ENCODE data around the gene SAMD3. TPM values are rescaled to one million over a fixed set of nuclear protein-coding genes. Genes with fewer than 3 reads are reported as not detected.

The SAMD3 gene
- total and polyA plus RNA-seq, 2 experiments from 2014 or later = 3.8 to 4.9 TPM

GRCh38 chr6:130105996-130106704 lies 116.6 kb downstream of the SAMD3 start:
- Histone ChIP-seq H3K4me3 (no peak overlapping the region), H3K4me2 (no peak overlapping the region), H3K4me1 (ENCODE audit: insufficient read depth) (no peaks in the 10 kb centered on the region), H3F3A (replicated peaks; ENCODE audit: low read depth) (no peaks in the 10 kb centered on the region), H3K27ac (ENCODE audit: low read depth) (no peak overlapping the region), H2AFZ (no peak overlapping the region), H3K27me3 (ENCODE audit: insufficient read depth) (no peaks in the 10 kb centered on the region), H4K20me1 (replicated peaks; ENCODE audit: insufficient read depth) (no peaks in the 10 kb centered on the region), H3K9me2 (ENCODE audit: insufficient read depth) (no peaks in the 10 kb centered on the region), H3K79me2 (replicated peaks; ENCODE audit: insufficient read depth) (no peaks in the 10 kb centered on the region), H3K36me3 (ENCODE audit: insufficient read depth) (no peaks in the 10 kb centered on the region)
- H3K27me3 Mint-ChIP-seq (ENCODE audit: insufficient read depth, low read depth, poor library complexity) = peaks cover 1% of the 10 kb centered on the region
- ATAC-seq = no peak
- H3K27ac Mint-ChIP-seq = no peak overlapping the region
- H3K9me3 Mint-ChIP-seq = no peaks in the 10 kb centered on the region
- no peak overlapping the region for H3K4me3 Mint-ChIP-seq
- TF ChIP-seq ZNF462 (CRISPR knock-in tag; IDR thresholded peaks at IDR 0.05) = no peak
- TF ChIP-seq, protein P1, sequence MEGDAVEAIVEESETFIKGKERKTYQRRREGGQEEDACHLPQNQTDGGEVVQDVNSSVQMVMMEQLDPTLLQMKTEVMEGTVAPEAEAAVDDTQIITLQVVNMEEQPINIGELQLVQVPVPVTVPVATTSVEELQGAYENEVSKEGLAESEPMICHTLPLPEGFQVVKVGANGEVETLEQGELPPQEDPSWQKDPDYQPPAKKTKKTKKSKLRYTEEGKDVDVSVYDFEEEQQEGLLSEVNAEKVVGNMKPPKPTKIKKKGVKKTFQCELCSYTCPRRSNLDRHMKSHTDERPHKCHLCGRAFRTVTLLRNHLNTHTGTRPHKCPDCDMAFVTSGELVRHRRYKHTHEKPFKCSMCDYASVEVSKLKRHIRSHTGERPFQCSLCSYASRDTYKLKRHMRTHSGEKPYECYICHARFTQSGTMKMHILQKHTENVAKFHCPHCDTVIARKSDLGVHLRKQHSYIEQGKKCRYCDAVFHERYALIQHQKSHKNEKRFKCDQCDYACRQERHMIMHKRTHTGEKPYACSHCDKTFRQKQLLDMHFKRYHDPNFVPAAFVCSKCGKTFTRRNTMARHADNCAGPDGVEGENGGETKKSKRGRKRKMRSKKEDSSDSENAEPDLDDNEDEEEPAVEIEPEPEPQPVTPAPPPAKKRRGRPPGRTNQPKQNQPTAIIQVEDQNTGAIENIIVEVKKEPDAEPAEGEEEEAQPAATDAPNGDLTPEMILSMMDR (conservative IDR thresholded peaks at IDR 0.05; ENCODE audit: low read depth in 2 of 2) = no peak
- TF ChIP-seq EZH2 (IDR thresholded peaks at IDR 0.05; ENCODE audit: low read depth, unreplicated experiment) = no peak
- TF ChIP-seq JUNB (IDR thresholded peaks at IDR 0.05; ENCODE audit: unreplicated experiment) = no peak
- no peak for TF ChIP-seq EZH2phosphoT487 (IDR thresholded peaks at IDR 0.05; ENCODE audit: unreplicated experiment)
- no peak for TF ChIP-seq STAT1 (IDR thresholded peaks at IDR 0.05; ENCODE audit: unreplicated experiment)
- TF ChIP-seq, protein P2, sequence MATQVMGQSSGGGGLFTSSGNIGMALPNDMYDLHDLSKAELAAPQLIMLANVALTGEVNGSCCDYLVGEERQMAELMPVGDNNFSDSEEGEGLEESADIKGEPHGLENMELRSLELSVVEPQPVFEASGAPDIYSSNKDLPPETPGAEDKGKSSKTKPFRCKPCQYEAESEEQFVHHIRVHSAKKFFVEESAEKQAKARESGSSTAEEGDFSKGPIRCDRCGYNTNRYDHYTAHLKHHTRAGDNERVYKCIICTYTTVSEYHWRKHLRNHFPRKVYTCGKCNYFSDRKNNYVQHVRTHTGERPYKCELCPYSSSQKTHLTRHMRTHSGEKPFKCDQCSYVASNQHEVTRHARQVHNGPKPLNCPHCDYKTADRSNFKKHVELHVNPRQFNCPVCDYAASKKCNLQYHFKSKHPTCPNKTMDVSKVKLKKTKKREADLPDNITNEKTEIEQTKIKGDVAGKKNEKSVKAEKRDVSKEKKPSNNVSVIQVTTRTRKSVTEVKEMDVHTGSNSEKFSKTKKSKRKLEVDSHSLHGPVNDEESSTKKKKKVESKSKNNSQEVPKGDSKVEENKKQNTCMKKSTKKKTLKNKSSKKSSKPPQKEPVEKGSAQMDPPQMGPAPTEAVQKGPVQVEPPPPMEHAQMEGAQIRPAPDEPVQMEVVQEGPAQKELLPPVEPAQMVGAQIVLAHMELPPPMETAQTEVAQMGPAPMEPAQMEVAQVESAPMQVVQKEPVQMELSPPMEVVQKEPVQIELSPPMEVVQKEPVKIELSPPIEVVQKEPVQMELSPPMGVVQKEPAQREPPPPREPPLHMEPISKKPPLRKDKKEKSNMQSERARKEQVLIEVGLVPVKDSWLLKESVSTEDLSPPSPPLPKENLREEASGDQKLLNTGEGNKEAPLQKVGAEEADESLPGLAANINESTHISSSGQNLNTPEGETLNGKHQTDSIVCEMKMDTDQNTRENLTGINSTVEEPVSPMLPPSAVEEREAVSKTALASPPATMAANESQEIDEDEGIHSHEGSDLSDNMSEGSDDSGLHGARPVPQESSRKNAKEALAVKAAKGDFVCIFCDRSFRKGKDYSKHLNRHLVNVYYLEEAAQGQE (IDR thresholded peaks at IDR 0.05; ENCODE audit: unreplicated experiment) = no peak
- no peak for TF ChIP-seq POLR2AphosphoS5 (IDR thresholded peaks at IDR 0.05; ENCODE audit: low read depth)
- TF ChIP-seq CREB1 (CRISPR knock-in tag; IDR thresholded peaks at IDR 0.05; ENCODE audit: low read depth) = no peak
- TF ChIP-seq ZNF331 (CRISPR knock-in tag; IDR thresholded peaks at IDR 0.05; ENCODE audit: low read depth) = no peak
- no peak for TF ChIP-seq NANOG (IDR thresholded peaks at IDR 0.05; ENCODE audit: borderline replicate concordance)
- no peak for TF ChIP-seq ZNF114 (CRISPR knock-in tag; IDR thresholded peaks at IDR 0.05)
- TF ChIP-seq, protein P3, sequence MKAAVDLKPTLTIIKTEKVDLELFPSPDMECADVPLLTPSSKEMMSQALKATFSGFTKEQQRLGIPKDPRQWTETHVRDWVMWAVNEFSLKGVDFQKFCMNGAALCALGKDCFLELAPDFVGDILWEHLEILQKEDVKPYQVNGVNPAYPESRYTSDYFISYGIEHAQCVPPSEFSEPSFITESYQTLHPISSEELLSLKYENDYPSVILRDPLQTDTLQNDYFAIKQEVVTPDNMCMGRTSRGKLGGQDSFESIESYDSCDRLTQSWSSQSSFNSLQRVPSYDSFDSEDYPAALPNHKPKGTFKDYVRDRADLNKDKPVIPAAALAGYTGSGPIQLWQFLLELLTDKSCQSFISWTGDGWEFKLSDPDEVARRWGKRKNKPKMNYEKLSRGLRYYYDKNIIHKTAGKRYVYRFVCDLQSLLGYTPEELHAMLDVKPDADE (IDR thresholded peaks at IDR 0.05) = no peak
- no peaks in the 10 kb centered on the region for H3K4me1 Mint-ChIP-seq
- DNase-seq (ENCODE audit: low spot score) = no peak
- H3K36me3 Mint-ChIP-seq (ENCODE audit: low read depth) = peaks cover 17% of the 10 kb centered on the region
